Activated naive CD4-positive, alpha-beta T cell treated with anti-CD3 and anti-CD28 coated beads for 36 hours (primary cell): ENCODE data around the gene COPG1. TPM values are rescaled to one million over a fixed set of nuclear protein-coding genes. Genes with fewer than 3 reads are reported as not detected.

Source experiments
- CTCF ChIA-PET: fragments of 350-600 bp; sonication (Branson Sonifier 250); formaldehyde crosslinking; loops from one replicate; lab custom pipeline; 2021; ENCODE audit warnings: antibody characterized with exemption; lab: Charles Lee
- DNase-seq: peaks from one replicate; pipeline ENCODE4 v3.0.0-alpha.2; 2020
- H3K27ac Mint-ChIP-seq: one replicate; pipeline ENCODE4 v1.8.0; 2021; ENCODE audit warnings: mild to moderate bottlenecking, mixed read lengths
- H3K27me3 Mint-ChIP-seq: one replicate; pipeline ENCODE4 v1.8.0; 2021; ENCODE audit warnings: low read depth, mixed read lengths
- H3K36me3 Mint-ChIP-seq: one replicate; pipeline ENCODE4 v1.8.0; 2021; ENCODE audit warnings: low read depth, mixed read lengths
- H3K4me1 Mint-ChIP-seq: one replicate; pipeline ENCODE4 v1.8.0; 2021; ENCODE audit warnings: low read depth, mixed read lengths
- H3K4me3 Mint-ChIP-seq: one replicate; pipeline ENCODE4 v1.8.0; 2021; ENCODE audit warnings: mild to moderate bottlenecking, moderate library complexity, mixed read lengths
- H3K9me3 Mint-ChIP-seq: one replicate; pipeline ENCODE4 v1.8.0; 2021; ENCODE audit warnings: mixed read lengths
- intact Hi-C: fragments of 100-400 bp; cut with micrococcal nuclease; formaldehyde crosslinking; loops from one replicate; pipeline ENCODE4 v1.15.1; 2023
- total RNA-seq, 2 experiments: library from RNA; stranded (reverse); gene quantifications; one replicate each; pipeline ENCODE4 v1.2.3, GENCODE V29; 2021

The COPG1 gene
- total RNA-seq, 2 experiments from 2014 or later: 125 to 128 TPM

DNA sequence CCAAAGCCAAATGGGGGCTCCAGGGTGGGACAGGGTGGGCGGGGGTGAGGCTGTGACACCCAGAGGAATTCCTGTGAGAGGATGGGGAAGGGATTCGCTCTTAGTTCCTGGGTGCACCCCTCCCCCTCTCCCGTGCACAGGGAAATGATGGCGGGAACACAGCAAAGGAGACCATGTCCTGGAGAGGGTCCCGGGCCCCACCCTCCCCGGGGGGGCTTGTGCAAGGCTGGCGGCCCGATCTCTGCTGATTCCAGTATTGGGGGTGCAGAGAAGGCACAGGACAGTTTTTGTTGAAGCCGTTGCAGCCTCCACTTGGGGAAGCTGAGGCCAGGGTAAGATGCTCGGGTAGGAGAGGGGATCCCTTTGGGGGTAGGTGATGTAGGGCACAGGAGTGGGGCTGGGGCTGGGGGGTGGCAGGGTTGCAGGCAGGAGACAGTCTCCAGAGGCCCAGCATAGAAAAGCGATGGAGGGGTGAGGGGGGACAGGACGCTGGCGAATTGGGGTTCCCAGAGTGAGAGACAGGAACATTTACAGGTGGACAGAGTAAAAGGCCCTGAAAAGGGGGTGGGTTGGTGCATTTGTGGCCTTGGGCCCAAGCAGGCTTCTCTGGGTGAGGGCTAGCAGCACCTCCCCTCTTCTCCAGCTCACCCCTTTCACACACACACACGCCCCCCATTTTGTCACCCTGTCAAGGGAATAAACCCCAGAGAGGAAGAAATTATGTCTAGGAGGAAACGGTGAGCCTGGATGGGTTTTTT, 67.8 kb downstream of the COPG1 start:
- peaks cover 14% of the 10 kb centered on the region for H3K4me1 Mint-ChIP-seq
- CTCF ChIA-PET: interaction anchor here (0.6 to 2.3 kb wide), 15 partner anchors 10 to 442 kb away, joined by 3 to 15 read pairs (median 4); partner anchors contain the start of genes COPG1, HMCES and IFT122
- no peak for DNase-seq
- no peaks in the 10 kb centered on the region for H3K9me3 Mint-ChIP-seq
- no peaks in the 10 kb centered on the region for H3K27me3 Mint-ChIP-seq
- no peak overlapping the region for H3K27ac Mint-ChIP-seq
- peak overlapping the region; percentile 27 for H3K4me3 Mint-ChIP-seq
- intact Hi-C loops: loop anchor here (2.0 to 10.0 kb wide), 2 partner anchors 322 to 346 kb away; partner anchors contain the start of gene CFAP92
- H3K36me3 Mint-ChIP-seq: peaks cover 2% of the 10 kb centered on the region

DNA sequence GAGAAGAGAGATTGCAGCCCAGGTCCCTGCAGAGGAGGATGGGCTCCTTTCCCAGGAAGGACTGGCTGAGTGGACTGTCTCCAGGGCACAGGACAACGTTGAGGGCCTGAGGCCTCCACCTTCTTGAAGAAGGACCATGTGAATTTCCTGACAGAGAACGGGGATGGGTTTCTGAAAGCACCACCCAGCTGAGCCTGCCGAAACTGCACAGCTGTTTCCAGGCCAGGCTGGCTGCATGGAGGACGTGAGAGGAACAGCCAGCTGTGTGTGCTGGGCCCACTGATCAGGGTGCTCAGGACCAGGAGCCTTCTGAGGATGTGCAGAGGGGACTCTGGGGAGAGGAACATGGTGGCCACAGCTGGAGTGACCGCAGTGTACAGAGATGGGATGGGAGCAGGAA, 68.4 kb downstream of the COPG1 start:
- intact Hi-C loops: loop anchor here (2.0 to 10.0 kb wide), 2 partner anchors 323 to 347 kb away; partner anchors contain the start of gene CFAP92
- DNase-seq: no peak
- Mint-ChIP-seq H3K36me3 (peaks cover 2% of the 10 kb centered on the region), H3K27ac (no peak overlapping the region), H3K27me3 (no peaks in the 10 kb centered on the region), H3K4me1 (peaks cover 10% of the 10 kb centered on the region), H3K9me3 (no peaks in the 10 kb centered on the region), H3K4me3 (no peak overlapping the region)
- CTCF ChIA-PET: interaction anchor here (0.8 to 1.1 kb wide), 3 partner anchors 9 to 123 kb away, joined by 3 read pairs; no protein-coding TSS in a partner anchor

- intact Hi-C loops: loop anchor here (10.0 kb wide), 1 partner anchor 324 kb away; the partner anchor contains the start of gene CFAP92
- Mint-ChIP-seq H3K27me3 (no peaks in the 10 kb centered on the region), H3K9me3 (no peaks in the 10 kb centered on the region), H3K4me1 (peaks cover 7% of the 10 kb centered on the region), H3K4me3 (no peak overlapping the region), H3K36me3 (peaks cover 2% of the 10 kb centered on the region), H3K27ac (no peak overlapping the region)
- CTCF ChIA-PET: interaction anchor here (0.5 to 1.1 kb wide), 3 partner anchors 8 to 349 kb away, joined by 3 to 7 read pairs (median 3); no protein-coding TSS in a partner anchor
- no peak for DNase-seq
Observed at GRCh38 chr3:129318921-129319320, 69.5 kb downstream of the COPG1 start.

- H3K4me3 Mint-ChIP-seq: no peak overlapping the region
- H3K4me1 Mint-ChIP-seq: peaks cover 2% of the 10 kb centered on the region
- intact Hi-C loops: no loop called here
Observed at GRCh38 chr3:129320261-129320660, 70.9 kb downstream of the COPG1 start.

GRCh38 chr3:129320825-129321487, 71.5 kb downstream of the COPG1 start:
- CTCF ChIA-PET: no interaction called here
- no peaks in the 10 kb centered on the region for H3K36me3 Mint-ChIP-seq

More at GRCh38 chr3:129320261-129320660, 70.9 kb downstream of the COPG1 start:
- Mint-ChIP-seq H3K27me3 (no peaks in the 10 kb centered on the region), H3K27ac (no peak overlapping the region), H3K9me3 (no peaks in the 10 kb centered on the region), H3K36me3 (peaks cover 2% of the 10 kb centered on the region)
- DNase-seq: no peak
- CTCF ChIA-PET: interaction anchor here (0.5 kb wide), 1 partner anchor 349 kb away, joined by 3 read pairs; no protein-coding TSS in a partner anchor

DNA sequence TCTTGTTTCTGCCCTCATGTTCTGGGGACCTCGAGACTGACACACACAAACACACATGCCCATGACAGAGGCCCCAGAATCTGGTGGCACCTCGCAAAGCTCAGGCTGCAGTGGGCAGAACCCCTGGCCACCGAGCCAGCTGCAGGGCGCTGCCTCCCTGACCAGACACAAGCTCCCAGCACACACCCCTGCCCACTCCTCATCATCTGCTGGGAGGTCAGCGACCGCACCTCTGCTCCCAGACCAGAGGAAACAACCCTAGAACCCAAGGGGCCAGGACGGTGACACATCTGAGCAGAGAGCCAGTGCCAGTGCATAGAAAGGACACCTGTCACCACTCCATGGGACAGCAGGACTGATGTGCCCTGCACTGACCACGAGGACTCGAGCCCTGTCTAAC, 72.5 kb downstream of the COPG1 start:
- H3K4me1 Mint-ChIP-seq: peaks cover 2% of the 10 kb centered on the region
- CTCF ChIA-PET: no interaction called here
- intact Hi-C loops: no loop called here

More at GRCh38 chr3:129320825-129321487, 71.5 kb downstream of the COPG1 start:
- intact Hi-C loops: no loop called here
- H3K27ac Mint-ChIP-seq: no peak overlapping the region
- H3K27me3 Mint-ChIP-seq: no peaks in the 10 kb centered on the region
- H3K4me1 Mint-ChIP-seq: peaks cover 2% of the 10 kb centered on the region
- no peaks in the 10 kb centered on the region for H3K9me3 Mint-ChIP-seq
- H3K4me3 Mint-ChIP-seq: no peak overlapping the region
- DNase-seq: no peak

GRCh38 chr3:129323651-129324294, 74.4 kb downstream of the COPG1 start:
- H3K27me3 Mint-ChIP-seq: no peaks in the 10 kb centered on the region
- CTCF ChIA-PET: interaction anchor here (0.8 kb wide), 1 partner anchor 13 kb away, joined by 3 read pairs; no protein-coding TSS in a partner anchor
- no peaks in the 10 kb centered on the region for H3K4me1 Mint-ChIP-seq
- no peak overlapping the region for H3K27ac Mint-ChIP-seq
- H3K36me3 Mint-ChIP-seq: no peaks in the 10 kb centered on the region
- H3K4me3 Mint-ChIP-seq: no peak overlapping the region
- no peaks in the 10 kb centered on the region for H3K9me3 Mint-ChIP-seq
- no peak for DNase-seq
- intact Hi-C loops: no loop called here

More for the DNA sequence above, 72.5 kb downstream of the COPG1 start:
- DNase-seq: no peak
- H3K27ac Mint-ChIP-seq: no peak overlapping the region
- no peaks in the 10 kb centered on the region for H3K36me3 Mint-ChIP-seq
- H3K9me3 Mint-ChIP-seq: no peaks in the 10 kb centered on the region
- no peak overlapping the region for H3K4me3 Mint-ChIP-seq
- no peaks in the 10 kb centered on the region for H3K27me3 Mint-ChIP-seq

GRCh38 chr3:129324855-129325254, 75.4 kb downstream of the COPG1 start:
- Mint-ChIP-seq H3K27ac (no peak overlapping the region), H3K36me3 (no peaks in the 10 kb centered on the region), H3K27me3 (no peaks in the 10 kb centered on the region), H3K4me3 (no peak overlapping the region), H3K9me3 (no peaks in the 10 kb centered on the region), H3K4me1 (no peaks in the 10 kb centered on the region)
- CTCF ChIA-PET: no interaction called here
- intact Hi-C loops: no loop called here
- DNase-seq: no peak

GRCh38 chr3:129325383-129325782, 76.0 kb downstream of the COPG1 start:
- H3K36me3 Mint-ChIP-seq: no peaks in the 10 kb centered on the region
- no peak for DNase-seq
- H3K27ac Mint-ChIP-seq: no peak overlapping the region
- intact Hi-C loops: no loop called here
- no peaks in the 10 kb centered on the region for H3K9me3 Mint-ChIP-seq
- H3K27me3 Mint-ChIP-seq: no peaks in the 10 kb centered on the region
- no peak overlapping the region for H3K4me3 Mint-ChIP-seq
- H3K4me1 Mint-ChIP-seq: no peaks in the 10 kb centered on the region
- CTCF ChIA-PET: no interaction called here

DNA sequence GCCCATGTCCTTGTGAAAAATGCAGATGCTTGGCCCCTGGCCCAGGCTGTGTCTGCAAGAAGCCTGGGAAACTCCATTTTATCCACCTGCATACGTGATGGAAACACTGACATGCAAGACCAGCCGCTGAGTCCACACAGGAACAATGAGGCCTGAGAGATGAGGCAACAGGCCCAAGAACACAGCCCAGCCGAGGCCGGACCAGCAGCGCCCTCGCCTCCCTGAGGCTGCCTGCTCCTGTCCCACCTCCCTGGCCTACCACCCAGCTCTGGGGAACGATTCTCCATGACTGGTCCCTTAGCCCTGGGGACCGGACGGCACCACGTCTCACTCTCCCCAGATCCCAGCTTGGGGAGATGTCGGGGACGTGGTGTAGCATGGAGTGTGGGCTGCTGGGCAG, 76.7 kb downstream of the COPG1 start:
- DNase-seq: no peak
- Mint-ChIP-seq H3K4me3 (no peak overlapping the region), H3K9me3 (no peaks in the 10 kb centered on the region), H3K27me3 (no peaks in the 10 kb centered on the region), H3K4me1 (no peaks in the 10 kb centered on the region), H3K27ac (no peak overlapping the region), H3K36me3 (no peaks in the 10 kb centered on the region)
- intact Hi-C loops: no loop called here
- CTCF ChIA-PET: interaction anchor here (1.2 to 1.6 kb wide), 2 partner anchors 8 to 10 kb away, joined by 3 to 6 read pairs; a partner anchor contains a TSS

GRCh38 chr3:129326595-129326994, 77.2 kb downstream of the COPG1 start:
- DNase-seq: no peak
- Mint-ChIP-seq H3K4me3 (no peak overlapping the region), H3K36me3 (no peaks in the 10 kb centered on the region), H3K27me3 (no peaks in the 10 kb centered on the region), H3K9me3 (no peaks in the 10 kb centered on the region), H3K27ac (no peak overlapping the region), H3K4me1 (no peaks in the 10 kb centered on the region)
- intact Hi-C loops: no loop called here
- CTCF ChIA-PET: interaction anchor here (1.2 to 1.6 kb wide), 2 partner anchors 8 to 10 kb away, joined by 3 to 6 read pairs; a partner anchor contains a TSS
